Iris pigment epithelial cell (primary cell): ENCODE measurements around the gene NAA38.

Experiments
- DNase-seq: peaks from one replicate; pipeline ENCODE4 v3.0.0-alpha.2; 2011; ENCODE audit warnings: low read depth

The NAA38 gene

DNA sequence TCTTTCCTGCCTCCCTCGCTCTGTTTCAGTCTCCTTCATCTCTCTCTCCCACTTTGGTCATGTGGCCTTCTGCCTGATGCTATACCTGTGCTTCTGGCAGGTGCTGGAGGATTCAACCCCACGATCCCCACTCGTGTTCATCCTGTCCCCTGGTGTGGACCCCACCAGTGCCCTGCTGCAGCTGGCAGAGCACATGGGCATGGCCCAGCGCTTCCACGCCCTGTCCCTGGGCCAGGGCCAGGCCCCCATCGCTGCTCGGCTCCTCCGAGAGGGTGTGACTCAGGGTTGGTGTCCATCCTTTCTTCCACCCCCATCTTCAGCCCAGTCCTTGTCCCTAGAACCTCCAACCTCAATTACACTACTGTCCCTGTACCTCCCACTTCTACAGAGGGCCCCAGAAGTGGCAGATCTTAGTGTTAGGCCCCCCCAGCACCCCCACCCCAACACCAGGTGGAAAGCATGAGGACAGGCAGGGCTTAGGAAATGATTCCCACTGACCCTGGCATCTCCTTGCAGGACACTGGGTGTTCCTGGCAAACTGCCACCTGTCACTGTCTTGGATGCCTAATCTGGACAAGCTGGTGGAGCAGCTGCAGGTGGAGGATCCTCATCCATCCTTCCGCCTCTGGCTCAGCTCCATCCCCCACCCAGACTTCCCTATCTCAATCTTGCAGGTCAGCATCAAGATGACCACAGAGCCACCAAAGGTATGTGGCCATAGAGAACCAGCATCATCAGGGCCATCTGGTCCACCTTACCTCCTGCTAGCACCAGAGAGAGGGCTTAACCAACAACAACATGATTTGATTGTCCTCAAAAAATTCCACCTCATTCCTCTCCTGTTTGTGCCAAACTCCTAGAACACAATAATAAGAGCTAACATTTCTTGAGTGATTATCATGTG lies 33.1 kb downstream of the NAA38 start:
- DNase-seq: no peak

DNA sequence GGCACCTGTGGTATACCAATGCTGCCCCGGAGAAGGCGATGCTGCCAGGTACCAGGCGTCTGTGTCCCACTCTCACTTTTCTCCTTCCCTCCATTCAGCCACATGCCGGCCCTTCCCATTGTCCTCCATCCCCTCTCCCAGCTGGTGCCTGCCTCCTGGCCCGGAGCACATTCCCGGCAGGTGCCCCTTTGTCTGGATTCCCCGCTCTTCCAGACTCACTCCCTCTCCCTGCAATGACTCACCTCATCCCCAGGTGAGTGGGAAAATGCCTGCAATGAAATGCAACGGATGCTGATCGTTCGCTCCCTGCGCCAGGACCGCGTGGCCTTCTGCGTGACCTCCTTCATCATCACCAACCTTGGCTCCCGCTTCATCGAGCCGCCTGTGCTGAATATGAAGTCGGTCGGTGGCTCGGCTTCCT lies 33.8 kb downstream of the NAA38 start:
- DNase-seq: no peak

DNA sequence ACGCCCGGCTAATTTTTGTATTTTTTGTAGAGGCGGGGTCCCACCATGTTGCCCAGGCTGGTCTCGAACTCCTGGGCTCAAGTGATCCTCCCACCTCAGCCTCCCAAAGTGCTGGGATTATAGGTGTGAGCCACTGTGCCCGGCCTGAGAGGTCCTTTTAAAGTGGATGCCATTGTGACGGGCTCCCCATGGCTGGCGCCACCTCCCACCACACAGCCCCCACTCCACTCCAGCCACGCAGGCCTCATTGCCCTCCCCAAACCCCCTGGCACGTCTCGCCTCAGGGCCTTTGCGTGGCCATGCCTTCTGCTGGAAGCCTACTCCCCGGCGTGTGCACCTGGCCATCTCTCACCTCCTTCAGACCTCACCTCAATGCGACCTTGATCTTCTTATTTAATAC lies 35.2 kb downstream of the NAA38 start:
- no peak for DNase-seq

DNA sequence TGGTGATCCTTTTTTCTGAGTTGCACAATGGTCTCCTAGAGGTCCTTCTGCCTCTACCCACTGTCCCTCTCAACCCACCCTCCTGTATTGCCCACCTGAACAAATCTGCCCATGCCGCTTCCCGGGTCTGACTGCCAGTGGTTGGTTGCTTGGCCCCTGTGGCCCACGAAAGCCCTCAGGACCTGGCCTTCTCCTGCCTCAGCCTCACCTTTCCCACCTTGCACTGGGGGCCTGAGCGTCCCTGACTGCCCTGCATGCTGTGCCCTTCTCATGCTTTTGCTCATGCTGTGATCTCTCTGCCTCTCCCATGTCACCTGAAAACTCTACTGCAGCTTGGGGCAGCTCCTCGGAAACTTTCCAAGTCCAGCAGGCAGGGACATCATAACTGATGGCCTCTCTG lies 37.1 kb downstream of the NAA38 start:
- DNase-seq: no peak

DNA sequence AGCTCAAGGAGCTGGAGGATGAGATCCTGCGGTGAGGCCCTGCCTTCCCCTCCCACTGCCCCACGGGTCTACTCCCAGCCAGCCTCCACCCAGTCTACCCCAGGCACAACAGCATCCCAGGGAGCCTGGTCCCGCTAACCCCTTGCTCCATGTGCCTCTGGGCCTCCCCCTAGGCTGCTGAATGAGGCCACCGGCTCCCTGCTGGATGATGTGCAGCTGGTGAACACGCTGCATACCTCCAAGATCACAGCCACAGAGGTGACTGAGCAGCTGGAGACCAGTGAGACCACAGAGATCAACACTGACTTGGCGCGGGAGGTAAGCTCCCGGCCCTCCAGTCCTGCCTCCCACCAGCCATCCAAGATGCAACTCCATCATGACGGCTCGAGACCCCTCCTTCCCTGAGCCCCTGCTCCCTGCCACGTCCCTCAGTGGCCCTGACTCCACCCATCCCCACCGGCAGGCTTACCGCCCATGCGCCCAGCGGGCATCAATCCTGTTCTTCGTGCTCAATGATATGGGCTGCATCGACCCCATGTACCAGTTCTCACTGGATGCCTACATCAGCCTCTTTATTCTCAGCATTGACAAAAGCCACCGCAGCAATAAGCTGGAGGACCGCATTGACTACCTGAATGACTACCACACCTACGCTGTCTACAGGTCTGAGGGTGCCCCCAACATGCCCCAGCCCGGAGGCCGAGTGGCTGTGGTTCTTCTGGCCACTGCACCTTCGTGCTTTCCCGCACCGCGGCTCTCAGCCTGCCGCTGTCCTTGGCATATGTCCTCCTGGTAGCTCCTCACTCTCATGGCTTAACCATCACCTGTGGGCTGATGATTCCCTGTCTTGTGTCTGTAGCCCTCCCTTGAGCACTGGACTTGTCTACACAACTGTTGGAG lies 38.4 kb downstream of the NAA38 start:
- no peak for DNase-seq

DNA sequence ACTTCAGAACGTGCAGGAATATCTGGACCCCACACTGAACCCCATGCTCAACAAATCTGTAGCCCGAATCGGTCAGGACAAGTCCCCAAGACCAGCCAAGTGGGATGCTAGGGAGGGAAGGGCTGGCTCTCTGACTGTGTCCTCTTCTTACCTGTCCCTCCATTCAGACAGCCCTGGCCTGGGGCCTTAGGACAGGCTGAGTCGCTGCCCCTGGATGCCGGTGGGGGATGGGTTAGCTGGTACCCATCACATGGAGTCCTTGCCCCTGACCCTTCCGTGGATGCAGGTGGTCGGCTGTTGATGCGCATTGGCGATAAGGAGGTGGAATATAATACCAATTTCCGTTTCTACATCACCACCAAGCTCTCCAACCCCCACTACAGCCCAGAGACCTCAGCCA lies 39.3 kb downstream of the NAA38 start:
- no peak for DNase-seq

DNA sequence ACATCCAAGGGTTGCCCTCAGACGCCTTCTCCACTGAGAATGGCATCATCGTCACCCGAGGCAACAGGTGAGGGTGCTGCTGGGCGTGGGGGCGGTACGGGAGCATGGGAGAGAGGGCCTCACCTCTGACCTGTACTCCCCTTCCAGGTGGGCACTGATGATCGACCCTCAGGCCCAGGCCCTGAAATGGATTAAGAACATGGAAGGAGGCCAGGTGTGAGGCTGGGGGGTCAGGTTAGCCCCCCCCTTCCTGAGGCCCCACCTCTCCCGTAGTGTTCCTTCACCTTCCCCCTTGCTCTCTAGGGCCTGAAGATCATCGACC lies 39.8 kb downstream of the NAA38 start:
- DNase-seq: no peak

DNA sequence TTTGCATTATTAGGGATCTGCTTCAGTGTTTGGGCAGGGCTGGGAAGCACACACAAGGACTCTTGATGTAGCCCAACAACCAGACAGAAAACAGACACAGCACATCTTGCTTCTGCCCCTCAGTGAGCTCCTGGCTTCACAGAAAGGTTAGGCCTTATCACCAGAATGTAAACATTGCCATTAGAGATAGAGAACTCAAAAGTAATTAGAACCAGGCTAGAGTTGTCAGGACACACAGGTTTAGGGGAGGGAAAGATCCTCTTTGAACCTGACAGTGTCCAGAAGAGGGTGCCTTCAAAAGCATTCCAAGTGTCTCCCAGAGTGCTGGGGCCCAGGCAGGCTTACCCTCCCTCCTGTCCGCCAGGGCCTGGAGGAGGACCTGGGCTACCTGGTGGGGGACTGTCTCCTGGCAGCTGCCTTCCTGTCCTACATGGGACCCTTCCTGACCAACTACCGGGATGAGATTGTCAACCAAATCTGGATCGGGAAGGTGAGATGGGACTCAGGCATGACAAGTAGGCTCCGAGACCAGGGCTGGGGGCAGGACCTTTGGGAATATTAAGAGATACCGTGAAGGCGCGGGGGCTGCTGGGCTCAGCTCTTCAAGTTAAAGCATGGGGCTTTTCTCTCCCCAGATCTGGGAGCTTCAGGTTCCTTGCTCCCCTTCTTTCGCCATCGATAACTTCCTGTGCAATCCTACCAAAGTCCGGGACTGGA lies 40.3 kb downstream of the NAA38 start:
- DNase-seq: no peak

DNA sequence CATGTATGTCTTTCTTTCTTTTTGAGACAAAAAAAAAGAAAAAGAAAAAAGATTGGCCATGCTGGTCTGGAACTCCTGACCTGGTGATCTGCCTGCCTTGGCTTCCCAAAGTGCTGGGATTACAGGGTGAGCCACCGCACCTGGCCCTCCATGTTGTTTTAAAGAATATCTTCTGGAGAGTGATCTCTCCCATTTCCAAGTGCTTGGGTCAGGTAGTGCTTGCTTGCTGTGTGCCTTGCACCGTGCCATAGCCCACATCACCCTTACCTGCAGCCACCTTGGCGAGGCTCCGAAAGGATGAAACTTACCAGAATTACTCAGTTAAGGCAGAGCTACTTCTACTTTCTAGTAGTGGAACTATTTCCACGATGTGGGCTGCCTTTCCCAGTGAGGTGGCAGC lies 42.4 kb downstream of the NAA38 start:
- no peak for DNase-seq

DNA sequence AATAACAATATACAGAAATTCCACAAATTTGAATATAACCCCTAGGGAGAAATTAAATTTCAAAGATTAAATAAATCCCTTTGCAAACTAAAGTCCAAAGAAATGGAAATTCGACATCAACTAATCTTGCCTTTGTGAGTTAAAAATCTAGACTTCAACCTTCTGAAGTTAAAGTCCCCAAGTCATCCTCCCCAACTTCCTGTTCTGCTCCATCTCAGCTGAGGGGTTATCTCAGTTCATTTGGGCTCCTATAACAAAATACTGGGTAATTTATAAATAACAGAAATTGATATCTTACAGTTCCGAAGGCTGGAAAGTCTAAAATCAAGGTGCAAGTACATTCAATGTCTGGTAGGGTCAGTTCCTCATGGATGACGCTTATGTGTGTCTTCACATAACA lies 46.1 kb downstream of the NAA38 start:
- DNase-seq: no peak

DNA sequence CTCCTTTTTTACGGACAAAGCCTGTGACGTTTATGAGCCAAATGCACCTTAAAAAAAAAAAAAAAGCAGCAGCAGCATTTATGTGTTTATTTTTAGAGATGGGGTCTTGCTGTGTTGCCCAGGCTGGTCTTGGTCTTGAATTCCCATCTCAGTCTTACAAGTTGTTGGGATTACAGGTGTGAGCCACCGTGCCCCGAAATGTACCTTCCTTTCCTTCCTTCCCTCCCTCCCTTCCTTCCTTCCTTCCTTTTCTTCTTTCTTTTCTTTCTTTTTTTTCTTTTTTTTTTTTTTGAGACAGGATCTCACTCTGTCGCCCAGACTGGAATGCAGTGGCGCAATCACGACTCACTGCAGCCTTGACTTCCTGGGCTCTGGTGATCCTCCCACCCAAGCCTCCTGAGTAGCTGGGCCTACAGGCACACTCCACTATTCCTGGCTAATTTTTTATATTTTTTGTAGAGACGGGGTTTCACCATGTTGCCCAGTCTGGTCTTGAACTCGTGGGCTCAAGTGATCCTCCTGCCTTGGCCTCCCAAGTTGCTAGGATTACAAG lies 47.5 kb downstream of the NAA38 start:
- peak; percentile 18 for DNase-seq

DNA sequence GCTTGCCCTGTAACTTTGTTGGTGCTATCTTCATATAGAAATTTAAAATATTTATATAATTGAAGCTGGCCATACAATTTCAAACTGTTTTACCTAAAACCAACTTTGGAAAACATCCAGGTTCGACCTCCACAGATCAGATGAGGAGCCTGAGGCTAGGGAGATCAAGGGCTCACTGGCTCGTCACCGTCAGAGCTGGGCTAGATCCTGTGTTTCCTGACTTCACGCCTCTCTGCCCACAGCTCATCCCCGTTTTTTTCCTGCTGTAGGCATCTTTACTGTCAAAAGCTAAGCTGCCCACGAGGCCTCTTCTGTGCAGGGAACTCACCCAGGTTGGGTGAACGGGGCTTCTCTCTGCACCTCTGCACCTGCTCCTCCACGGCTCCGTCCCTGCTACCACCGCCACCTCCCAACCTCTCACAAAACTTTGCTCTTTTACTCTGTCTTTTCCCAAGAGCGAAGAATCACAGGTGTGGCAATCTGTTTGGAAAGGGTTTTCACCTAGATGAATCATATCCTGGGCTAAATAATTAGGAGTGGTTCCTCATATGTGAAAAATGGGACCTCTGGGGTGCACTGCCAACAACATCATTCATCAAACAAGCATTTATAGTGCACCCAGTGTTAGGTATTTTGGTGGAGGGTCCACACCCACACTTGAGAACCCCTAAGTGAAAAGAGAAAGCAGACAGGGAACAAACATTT lies 48.1 kb downstream of the NAA38 start:
- no peak for DNase-seq

DNA sequence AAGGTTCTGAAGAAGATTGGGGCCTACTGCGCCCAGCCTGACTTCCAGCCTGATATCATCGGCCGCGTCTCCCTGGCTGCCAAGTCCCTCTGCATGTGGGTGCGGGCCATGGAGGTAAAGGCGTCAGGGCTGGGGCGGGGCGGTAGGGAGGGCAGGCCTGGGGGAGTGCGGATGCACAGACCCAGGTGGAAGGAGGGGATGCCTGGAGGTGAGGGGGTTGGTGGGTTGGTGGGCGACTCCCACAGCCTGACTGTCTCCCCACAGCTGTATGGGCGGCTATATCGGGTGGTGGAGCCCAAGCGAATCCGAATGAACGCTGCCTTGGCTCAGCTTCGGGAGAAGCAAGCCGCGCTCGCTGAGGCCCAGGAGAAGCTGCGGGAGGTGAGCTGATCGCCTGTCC lies 50.2 kb downstream of the NAA38 start:
- DNase-seq: no peak
